Measurements from ENCODE around the gene RNF182.

GRCh38 chr6:14029605-14030004 lies 104.9 kb downstream of the RNF182 start:
- TF ChIP-seq, protein P1, sequence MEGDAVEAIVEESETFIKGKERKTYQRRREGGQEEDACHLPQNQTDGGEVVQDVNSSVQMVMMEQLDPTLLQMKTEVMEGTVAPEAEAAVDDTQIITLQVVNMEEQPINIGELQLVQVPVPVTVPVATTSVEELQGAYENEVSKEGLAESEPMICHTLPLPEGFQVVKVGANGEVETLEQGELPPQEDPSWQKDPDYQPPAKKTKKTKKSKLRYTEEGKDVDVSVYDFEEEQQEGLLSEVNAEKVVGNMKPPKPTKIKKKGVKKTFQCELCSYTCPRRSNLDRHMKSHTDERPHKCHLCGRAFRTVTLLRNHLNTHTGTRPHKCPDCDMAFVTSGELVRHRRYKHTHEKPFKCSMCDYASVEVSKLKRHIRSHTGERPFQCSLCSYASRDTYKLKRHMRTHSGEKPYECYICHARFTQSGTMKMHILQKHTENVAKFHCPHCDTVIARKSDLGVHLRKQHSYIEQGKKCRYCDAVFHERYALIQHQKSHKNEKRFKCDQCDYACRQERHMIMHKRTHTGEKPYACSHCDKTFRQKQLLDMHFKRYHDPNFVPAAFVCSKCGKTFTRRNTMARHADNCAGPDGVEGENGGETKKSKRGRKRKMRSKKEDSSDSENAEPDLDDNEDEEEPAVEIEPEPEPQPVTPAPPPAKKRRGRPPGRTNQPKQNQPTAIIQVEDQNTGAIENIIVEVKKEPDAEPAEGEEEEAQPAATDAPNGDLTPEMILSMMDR (IDR thresholded peaks at IDR 0.05): no peak
- TF ChIP-seq EZH2phosphoT487 (IDR thresholded peaks at IDR 0.05): no peak
